GDM1 (cell line): ENCODE results near the gene GATAD1.
"Not testable (repeated sequence)": the region's sequence is repeated elsewhere in the genome, so short reads cannot be mapped to it uniquely, and the experiment has no call there.

Experiments
- DNase-seq: peaks from one replicate; lab custom pipeline; 2025; lab: John Stamatoyannopoulos, UW

The GATAD1 gene

GRCh38 chr7:92483624-92484023 is 36.3 kb downstream of the GATAD1 start:
- not testable (repeated sequence) for DNase-seq

DNA sequence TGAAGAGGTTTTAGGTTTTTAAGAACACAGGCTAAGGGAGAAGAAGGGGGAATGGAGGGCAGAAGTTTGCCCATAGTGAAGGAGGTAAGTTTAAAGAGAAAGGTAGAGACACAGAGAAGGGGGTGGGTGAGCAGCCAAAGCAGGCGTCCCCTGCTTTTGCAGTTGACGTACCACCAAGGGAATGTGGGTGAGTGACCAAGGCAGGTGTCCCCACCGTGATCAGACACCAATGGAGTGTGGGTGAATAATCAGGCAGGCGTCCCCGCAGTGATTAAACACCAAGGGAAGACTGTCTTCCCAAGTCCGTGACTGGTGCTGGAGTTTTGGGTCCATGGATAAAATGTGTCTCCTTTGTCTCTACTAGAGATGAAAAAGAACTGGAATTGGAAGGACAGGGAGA is 36.9 kb downstream of the GATAD1 start:
- not testable (repeated sequence) for DNase-seq

- DNase-seq, result no peak
These were observed 38.1 kb downstream of the GATAD1 start for GRCh38 chr7:92485267-92485892.

DNA sequence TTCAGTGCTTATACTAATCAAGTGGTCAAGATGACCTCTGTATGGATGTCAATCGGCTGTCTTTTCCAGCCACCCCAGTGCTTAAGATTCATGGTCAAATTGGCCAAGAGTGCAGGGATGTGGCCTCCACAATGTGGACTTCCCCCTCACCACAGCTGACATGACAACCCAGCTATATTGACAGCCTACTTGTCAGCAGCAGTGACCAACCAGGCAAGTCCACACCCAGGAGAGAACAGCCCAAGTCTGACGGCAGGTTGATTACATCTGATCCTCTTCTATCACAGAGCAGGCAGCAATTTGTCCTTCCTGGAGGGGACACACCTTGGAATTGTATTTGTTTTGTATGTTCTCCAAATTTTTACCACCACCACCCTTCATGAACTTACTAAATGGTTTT is 38.7 kb downstream of the GATAD1 start:
- no peak for DNase-seq

DNA sequence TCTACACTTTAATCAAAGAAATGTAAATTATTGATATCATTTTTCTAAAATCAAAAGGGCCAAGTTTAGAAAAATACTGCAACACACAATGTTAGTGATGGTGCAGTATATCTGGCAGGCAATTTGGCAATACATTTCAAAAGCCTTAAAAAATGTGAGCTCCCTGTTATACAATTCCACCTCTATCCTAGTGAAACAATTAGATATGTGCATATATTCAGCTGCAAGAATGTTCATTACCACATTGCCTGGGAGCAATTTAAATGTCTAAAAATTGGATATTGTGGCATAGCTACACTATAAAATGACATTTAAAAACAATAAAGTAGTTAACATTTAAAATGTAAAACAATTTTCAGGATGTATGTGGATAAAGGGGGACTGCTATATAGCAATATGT is 40.5 kb downstream of the GATAD1 start:
- DNase-seq, result no peak

- no peak for DNase-seq
These were observed 42.4 kb downstream of the GATAD1 start for GRCh38 chr7:92489634-92490033.

- no peak for DNase-seq
These were observed 49.6 kb downstream of the GATAD1 start for GRCh38 chr7:92496876-92497275.

DNA sequence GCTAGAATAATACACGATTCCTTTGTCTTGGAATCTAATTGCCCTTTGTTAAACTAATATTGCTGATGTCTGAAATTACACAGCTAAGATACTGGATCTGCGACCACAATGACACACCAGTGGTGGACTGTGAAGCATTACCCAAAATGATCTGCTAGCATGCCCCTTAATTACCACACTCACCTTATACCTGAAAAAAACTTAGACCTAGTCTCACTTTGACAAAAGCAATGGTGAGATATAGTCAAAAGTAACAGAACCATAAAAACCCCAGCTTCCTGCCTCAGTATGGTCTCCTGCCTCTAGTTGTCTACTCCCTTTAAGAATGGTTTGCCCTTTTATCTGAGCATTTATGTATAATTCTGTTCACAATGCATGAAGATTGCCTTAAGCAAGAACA is 51.3 kb downstream of the GATAD1 start:
- DNase-seq, result no peak

- no peak for DNase-seq
These were observed 56.5 kb downstream of the GATAD1 start for GRCh38 chr7:92503767-92504166.

- no peak for DNase-seq
These were observed 57.3 kb downstream of the GATAD1 start for GRCh38 chr7:92504563-92504962.

GRCh38 chr7:92506363-92506762 is 59.1 kb downstream of the GATAD1 start:
- no peak for DNase-seq

DNA sequence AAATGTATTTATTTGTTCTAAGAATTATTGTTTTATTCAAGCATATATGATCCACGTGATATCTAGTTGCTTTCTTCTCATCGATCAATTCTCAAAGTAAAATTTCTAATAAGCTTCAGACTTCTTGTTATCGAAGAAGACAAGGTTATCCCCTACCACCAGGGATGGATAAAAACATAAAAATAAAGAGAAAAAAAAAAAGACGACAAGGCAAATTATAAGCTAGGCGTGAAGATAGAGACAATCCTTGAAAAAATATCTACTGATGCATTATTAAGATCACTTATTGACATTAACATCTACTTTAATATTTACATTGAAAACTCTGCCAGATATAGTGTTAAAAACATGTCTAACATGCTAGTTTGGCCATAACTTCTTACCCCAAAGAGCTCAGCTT is 61.7 kb downstream of the GATAD1 start:
- no peak for DNase-seq
